Measurements from ENCODE around the gene DCP1A.

GRCh38 chr3:53264718-53265117, 82.6 kb downstream of the DCP1A start:
- TF ChIP-seq CTCF (IDR thresholded peaks at IDR 0.05) (no peak), POLR2A (IDR thresholded peaks at IDR 0.05) (no peak)

Data from thyroid gland (tissue), 4 donors.